ENCODE measurements around the gene BMS1.
"Not testable (repeated sequence)": the region's sequence is repeated elsewhere in the genome, so short reads cannot be mapped to it uniquely, and the experiment has no call there.

BMS1 gene

GRCh38 chr10:42790835-42791234 is 8.2 kb downstream of the BMS1 start:
- intact Hi-C loops (cut with DNase I; ENCODE audit: low total_unique reads) = no loop called here
- no peak for DNase-seq
- H3K36me3 ChIP-seq = peaks cover 86 to 93% (median 91%) of the 10 kb centered on the region in 3 donors
- TF ChIP-seq CTCF (IDR thresholded peaks at IDR 0.05) = no peak
- H3K4me3 ChIP-seq = no peak overlapping the region
- no peak overlapping the region for H3K27ac ChIP-seq
- no peaks in the 10 kb centered on the region for H3K9me3 ChIP-seq
- H3K27me3 ChIP-seq = no peaks in the 10 kb centered on the region
- H3K4me1 ChIP-seq = no peaks in the 10 kb centered on the region

- Histone ChIP-seq H3K4me3 (no peak overlapping the region), H3K9me3 (no peaks in the 10 kb centered on the region), H3K27me3 (no peaks in the 10 kb centered on the region), H3K36me3 (peaks cover 95 to 98% (median 98%) of the 10 kb centered on the region in 3 donors), H3K27ac (no peak overlapping the region), H3K4me1 (no peaks in the 10 kb centered on the region)
- intact Hi-C loops (cut with DNase I; ENCODE audit: low total_unique reads) = no loop called here
- TF ChIP-seq CTCF (IDR thresholded peaks at IDR 0.05) = no peak
- DNase-seq = no peak
Measured at GRCh38 chr10:42795701-42796100, 13.1 kb downstream of the BMS1 start.

GRCh38 chr10:42801135-42801534 is 18.5 kb downstream of the BMS1 start:
- TF ChIP-seq CTCF (IDR thresholded peaks at IDR 0.05) = no peak

GRCh38 chr10:42802876-42803275 is 20.3 kb downstream of the BMS1 start:
- H3K9me3 ChIP-seq = no peaks in the 10 kb centered on the region
- DNase-seq = no peak
- H3K4me3 ChIP-seq = no peak overlapping the region
- peaks cover 73 to 96% (median 83%) of the 10 kb centered on the region in 3 donors for H3K36me3 ChIP-seq
- H3K4me1 ChIP-seq = no peaks in the 10 kb centered on the region
- intact Hi-C loops (cut with DNase I; ENCODE audit: low total_unique reads) = no loop called here
- TF ChIP-seq CTCF (IDR thresholded peaks at IDR 0.05) = no peak
- H3K27ac ChIP-seq = no peak overlapping the region
- no peaks in the 10 kb centered on the region for H3K27me3 ChIP-seq

More at GRCh38 chr10:42801135-42801534, 18.5 kb downstream of the BMS1 start:
- no peak for DNase-seq
- Histone ChIP-seq H3K27me3 (no peaks in the 10 kb centered on the region), H3K9me3 (no peaks in the 10 kb centered on the region), H3K4me3 (no peak overlapping the region), H3K4me1 (no peaks in the 10 kb centered on the region), H3K27ac (no peak overlapping the region), H3K36me3 (peaks cover 86 to 96% (median 86%) of the 10 kb centered on the region in 3 donors)
- intact Hi-C loops (cut with DNase I; ENCODE audit: low total_unique reads) = no loop called here

- TF ChIP-seq CTCF (IDR thresholded peaks at IDR 0.05) = no peak
- intact Hi-C loops (cut with DNase I; ENCODE audit: low total_unique reads) = no loop called here
- no peaks in the 10 kb centered on the region for H3K4me1 ChIP-seq
Measured at GRCh38 chr10:42809676-42810075, 27.1 kb downstream of the BMS1 start.

GRCh38 chr10:42812028-42812427 is 29.4 kb downstream of the BMS1 start:
- TF ChIP-seq CTCF (IDR thresholded peaks at IDR 0.05) = no peak
- peaks cover 15 to 77% (median 32%) of the 10 kb centered on the region in 3 donors for H3K36me3 ChIP-seq
- no peak overlapping the region for H3K27ac ChIP-seq
- intact Hi-C loops (cut with DNase I; ENCODE audit: low total_unique reads) = no loop called here
- H3K4me3 ChIP-seq = no peak overlapping the region
- no peak for DNase-seq
- H3K9me3 ChIP-seq = peaks cover 0 to 2% (median 0%) of the 10 kb centered on the region in 3 donors
- no peaks in the 10 kb centered on the region for H3K4me1 ChIP-seq
- H3K27me3 ChIP-seq = no peaks in the 10 kb centered on the region

More at GRCh38 chr10:42809676-42810075, 27.1 kb downstream of the BMS1 start:
- peaks cover 0 to 2% (median 0%) of the 10 kb centered on the region in 3 donors for H3K9me3 ChIP-seq
- no peaks in the 10 kb centered on the region for H3K27me3 ChIP-seq
- peaks cover 28 to 80% (median 38%) of the 10 kb centered on the region in 3 donors for H3K36me3 ChIP-seq
- no peak overlapping the region for H3K4me3 ChIP-seq
- DNase-seq = no peak
- H3K27ac ChIP-seq = no peak overlapping the region

GRCh38 chr10:42813989-42814687 is 31.5 kb downstream of the BMS1 start:
- H3K36me3 ChIP-seq = peaks cover 29 to 82% (median 45%) of the 10 kb centered on the region in 3 donors
- intact Hi-C loops (cut with DNase I; ENCODE audit: low total_unique reads); DNase-seq; H3K4me1 ChIP-seq; H3K4me3 ChIP-seq; H3K27ac ChIP-seq; H3K27me3 ChIP-seq; H3K9me3 ChIP-seq: not testable (repeated sequence)

GRCh38 chr10:42816334-42816733 is 33.7 kb downstream of the BMS1 start:
- intact Hi-C loops (cut with DNase I; ENCODE audit: low total_unique reads); H3K4me1 ChIP-seq; H3K4me3 ChIP-seq; H3K27me3 ChIP-seq; H3K9me3 ChIP-seq; DNase-seq; H3K27ac ChIP-seq: not testable (repeated sequence)
- H3K36me3 ChIP-seq = peaks cover 37 to 84% (median 60%) of the 10 kb centered on the region in 3 donors

All from tibial artery (tissue), 4 donors.